ACC112 (cell line): ENCODE measurements around the gene PRKG1.
A peak's percentile ranks its signal among the peaks of the same experiment; 100 is the strongest.
"Not testable (repeated sequence)": the region's sequence is repeated elsewhere in the genome, so short reads cannot be mapped to it uniquely, and the experiment has no call there.

Experiments used
- H2AFZ ChIP-seq: fragments of 200-600 bp; sonication (generic); one replicate; pipeline ENCODE4 v1.6.0; 2017; ENCODE audit warnings: antibody characterized with exemption, low read length; ENCODE audit not compliant: unreplicated experiment
- H3K27ac ChIP-seq: fragments of 200-600 bp; sonication (generic); 2 replicates; pipeline ENCODE4 v1.5.1; 2014; ENCODE audit warnings: low read depth, mild to moderate bottlenecking, antibody characterized with exemption, low read length, moderate library complexity
- H3K27me3 ChIP-seq: fragments of 200-600 bp; sonication (generic); 2 replicates; pipeline ENCODE4 v1.6.1; 2014; ENCODE audit warnings: mild to moderate bottlenecking, antibody characterized with exemption, low read length, moderate library complexity, mixed read lengths; ENCODE audit not compliant: insufficient read depth
- H3K36me3 ChIP-seq: fragments of 200-600 bp; sonication (generic); 2 replicates; pipeline ENCODE4 v1.6.1; 2016; ENCODE audit warnings: mild to moderate bottlenecking, antibody characterized with exemption, low read length, moderate library complexity, mixed read lengths; ENCODE audit not compliant: insufficient read depth
- H3K4me1 ChIP-seq: fragments of 200-600 bp; sonication (generic); one replicate; pipeline ENCODE4 v1.6.1; 2016; ENCODE audit warnings: low read length, mixed read lengths; ENCODE audit not compliant: insufficient read depth, unreplicated experiment, control insufficient read depth
- H3K4me3 ChIP-seq: fragments of 200-600 bp; sonication (generic); 2 replicates; pipeline ENCODE4 v1.5.1; 2014; ENCODE audit warnings: mild to moderate bottlenecking, low read depth, low read length
- H3K79me2 ChIP-seq: fragments of 200-600 bp; sonication (generic); one replicate; pipeline ENCODE4 v1.6.0; 2016; ENCODE audit warnings: low read length; ENCODE audit not compliant: control insufficient read depth, unreplicated experiment, insufficient read depth

The PRKG1 gene

GRCh38 chr10:51318399-51319172 is 244.3 kb downstream of the PRKG1 start:
- Histone ChIP-seq H3K27me3 (no peaks in the 10 kb centered on the region), H3K36me3 (no peaks in the 10 kb centered on the region), H3K4me1 (peaks cover 13% of the 10 kb centered on the region), H3K4me3 (no peak overlapping the region), H2AFZ (no peak overlapping the region), H3K79me2 (no peaks in the 10 kb centered on the region), H3K27ac (no peak overlapping the region)

GRCh38 chr10:51319173-51319435 is 244.8 kb downstream of the PRKG1 start:
- Histone ChIP-seq H3K27ac (no peak overlapping the region), H2AFZ (no peak overlapping the region), H3K27me3 (no peaks in the 10 kb centered on the region), H3K4me1 (peaks cover 8% of the 10 kb centered on the region), H3K4me3 (no peak overlapping the region), H3K36me3 (no peaks in the 10 kb centered on the region), H3K79me2 (no peaks in the 10 kb centered on the region)

GRCh38 chr10:51321300-51321699 is 247.0 kb downstream of the PRKG1 start:
- no peaks in the 10 kb centered on the region for H3K79me2 ChIP-seq
- H2AFZ ChIP-seq, result no peak overlapping the region
- no peak overlapping the region for H3K27ac ChIP-seq
- no peak overlapping the region for H3K4me3 ChIP-seq
- no peaks in the 10 kb centered on the region for H3K27me3 ChIP-seq
- no peaks in the 10 kb centered on the region for H3K36me3 ChIP-seq
- no peaks in the 10 kb centered on the region for H3K4me1 ChIP-seq

- Histone ChIP-seq H3K27ac (no peak overlapping the region), H3K4me1 (no peaks in the 10 kb centered on the region), H3K36me3 (no peaks in the 10 kb centered on the region), H3K4me3 (no peak overlapping the region), H3K79me2 (no peaks in the 10 kb centered on the region), H2AFZ (no peak overlapping the region), H3K27me3 (no peaks in the 10 kb centered on the region)
Measured at GRCh38 chr10:51321980-51322379, 247.7 kb downstream of the PRKG1 start.

GRCh38 chr10:51325649-51326048 is 251.4 kb downstream of the PRKG1 start:
- Histone ChIP-seq H3K27ac (no peak overlapping the region), H3K79me2 (no peaks in the 10 kb centered on the region), H2AFZ (no peak overlapping the region), H3K27me3 (no peaks in the 10 kb centered on the region), H3K4me3 (no peak overlapping the region), H3K36me3 (no peaks in the 10 kb centered on the region), H3K4me1 (no peaks in the 10 kb centered on the region)

- no peaks in the 10 kb centered on the region for H3K79me2 ChIP-seq
- H3K27ac ChIP-seq, result no peak overlapping the region
- no peak overlapping the region for H2AFZ ChIP-seq
- no peaks in the 10 kb centered on the region for H3K4me1 ChIP-seq
- H3K4me3 ChIP-seq, result no peak overlapping the region
- no peaks in the 10 kb centered on the region for H3K36me3 ChIP-seq
- no peaks in the 10 kb centered on the region for H3K27me3 ChIP-seq
Measured at GRCh38 chr10:51326174-51326573, 251.9 kb downstream of the PRKG1 start.

GRCh38 chr10:51327432-51327831 is 253.1 kb downstream of the PRKG1 start:
- no peak overlapping the region for H2AFZ ChIP-seq
- no peaks in the 10 kb centered on the region for H3K27me3 ChIP-seq
- H3K27ac ChIP-seq, result no peak overlapping the region
- no peak overlapping the region for H3K4me3 ChIP-seq
- no peaks in the 10 kb centered on the region for H3K4me1 ChIP-seq
- no peaks in the 10 kb centered on the region for H3K79me2 ChIP-seq
- no peaks in the 10 kb centered on the region for H3K36me3 ChIP-seq

GRCh38 chr10:51340366-51340765 is 266.1 kb downstream of the PRKG1 start:
- no peaks in the 10 kb centered on the region for H3K27me3 ChIP-seq
- no peaks in the 10 kb centered on the region for H3K79me2 ChIP-seq
- H3K4me1 ChIP-seq, result peaks cover 21% of the 10 kb centered on the region
- H3K27ac ChIP-seq, result no peak overlapping the region
- no peak overlapping the region for H3K4me3 ChIP-seq
- H2AFZ ChIP-seq, result no peak overlapping the region
- H3K36me3 ChIP-seq, result no peaks in the 10 kb centered on the region

GRCh38 chr10:51340845-51341610 is 266.7 kb downstream of the PRKG1 start:
- peak overlapping the region; percentile 12; the same call in 1 of the 2 replicates for H3K27ac ChIP-seq
- H3K36me3 ChIP-seq, result no peaks in the 10 kb centered on the region
- peak overlapping the region; percentile 29 for H2AFZ ChIP-seq
- H3K4me3 ChIP-seq, result no peak overlapping the region
- peaks cover 21% of the 10 kb centered on the region for H3K4me1 ChIP-seq
- H3K79me2 ChIP-seq, result no peaks in the 10 kb centered on the region
- no peaks in the 10 kb centered on the region for H3K27me3 ChIP-seq

GRCh38 chr10:51341745-51342144 is 267.5 kb downstream of the PRKG1 start:
- not testable (repeated sequence) for H2AFZ ChIP-seq, H3K4me3 ChIP-seq, H3K79me2 ChIP-seq, H3K27me3 ChIP-seq, H3K36me3 ChIP-seq
- H3K27ac ChIP-seq, result 0 out of 2 replicates have a peak overlapping the region, but pooled peaks have one; percentile 12
- peaks cover 21% of the 10 kb centered on the region for H3K4me1 ChIP-seq

GRCh38 chr10:51342381-51342780 is 268.1 kb downstream of the PRKG1 start:
- Histone ChIP-seq H3K4me3 (no peak overlapping the region), H3K79me2 (no peaks in the 10 kb centered on the region), H3K36me3 (no peaks in the 10 kb centered on the region), H3K4me1 (peaks cover 21% of the 10 kb centered on the region), H3K27me3 (no peaks in the 10 kb centered on the region), H3K27ac (no peak overlapping the region), H2AFZ (no peak overlapping the region)
